GM18868 (cell line): ENCODE measurements around the gene RPTOR.
A peak's percentile ranks its signal among the peaks of the same experiment; 100 is the strongest.
"Not testable (repeated sequence)": the region's sequence is repeated elsewhere in the genome, so short reads cannot be mapped to it uniquely, and the experiment has no call there.

Experiments used
- ATAC-seq: cut with Tn5 transposase; IDR thresholded peaks from one replicate; pipeline ENCODE4 v1.9.1; 2021; ENCODE audit warnings: mild to moderate bottlenecking, moderate library complexity; ENCODE audit not compliant: unreplicated experiment

Gene RPTOR

DNA sequence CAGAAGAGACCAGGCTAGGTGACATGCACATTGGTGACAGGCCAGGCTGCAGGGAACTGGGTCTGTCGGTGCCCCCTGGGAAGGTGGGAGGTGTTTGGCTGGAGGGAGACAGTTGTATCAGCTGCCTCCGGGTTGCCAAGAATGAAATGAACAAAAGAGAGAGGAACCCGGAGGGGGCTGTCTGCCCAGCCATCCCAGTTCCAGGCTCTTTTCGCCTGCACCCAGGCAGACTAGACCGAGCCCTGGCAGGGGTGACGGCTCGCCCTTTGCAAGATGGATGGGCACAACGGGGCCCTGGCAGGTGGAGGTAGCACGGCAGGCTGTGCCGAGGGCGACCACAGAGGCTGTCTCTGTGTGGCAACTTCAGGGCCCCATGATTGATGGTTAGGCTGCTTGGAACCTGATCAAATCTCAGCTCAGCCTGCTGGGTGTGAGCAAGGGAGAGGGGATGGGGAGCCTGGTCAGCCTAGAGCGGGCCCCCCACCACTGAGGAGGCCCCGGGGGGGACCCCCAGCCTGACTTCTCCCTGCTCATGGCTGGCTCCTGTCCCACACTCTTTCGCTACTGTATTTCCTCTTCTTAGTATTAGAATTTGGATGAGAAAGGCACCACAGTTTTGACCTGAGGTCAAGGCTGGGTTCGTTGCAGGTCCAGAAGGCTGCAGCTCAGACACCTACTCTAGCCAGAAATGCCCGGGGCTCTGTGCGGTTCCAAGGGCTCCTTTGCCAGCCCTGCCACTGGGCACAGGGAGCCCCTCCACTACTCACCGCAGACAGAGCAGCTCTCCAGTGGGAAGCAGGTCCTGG is 328.1 kb downstream of the RPTOR start:
- ATAC-seq: no peak

GRCh38 chr17:80873307-80873951 is 328.8 kb downstream of the RPTOR start:
- no peak for ATAC-seq

GRCh38 chr17:80874866-80875445 is 330.3 kb downstream of the RPTOR start:
- no peak for ATAC-seq

DNA sequence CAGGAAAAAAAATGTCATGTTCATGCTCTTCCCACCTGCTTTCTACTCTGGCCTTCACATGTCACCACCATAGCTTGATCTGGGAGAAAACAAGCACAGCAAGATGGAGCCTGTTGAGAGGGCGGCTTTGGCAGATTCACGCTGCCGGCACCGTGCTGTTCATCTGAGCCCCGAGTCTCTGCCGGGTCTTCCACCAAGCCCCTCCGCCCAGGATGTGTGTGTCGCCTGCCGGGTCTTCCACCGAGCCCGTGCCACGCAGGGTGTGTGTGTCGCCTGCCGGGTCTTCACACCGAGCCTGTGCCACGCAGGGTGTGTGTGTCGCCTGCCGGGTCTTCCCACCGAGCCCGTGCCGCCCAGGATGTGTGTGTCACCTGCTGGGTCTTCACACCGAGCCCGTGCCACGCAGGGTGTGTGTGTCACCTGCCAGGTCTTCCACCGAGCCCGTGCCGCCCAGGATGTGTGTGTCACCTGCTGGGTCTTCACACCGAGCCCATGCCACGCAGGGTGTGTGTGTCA is 330.9 kb downstream of the RPTOR start:
- not testable (repeated sequence) for ATAC-seq

DNA sequence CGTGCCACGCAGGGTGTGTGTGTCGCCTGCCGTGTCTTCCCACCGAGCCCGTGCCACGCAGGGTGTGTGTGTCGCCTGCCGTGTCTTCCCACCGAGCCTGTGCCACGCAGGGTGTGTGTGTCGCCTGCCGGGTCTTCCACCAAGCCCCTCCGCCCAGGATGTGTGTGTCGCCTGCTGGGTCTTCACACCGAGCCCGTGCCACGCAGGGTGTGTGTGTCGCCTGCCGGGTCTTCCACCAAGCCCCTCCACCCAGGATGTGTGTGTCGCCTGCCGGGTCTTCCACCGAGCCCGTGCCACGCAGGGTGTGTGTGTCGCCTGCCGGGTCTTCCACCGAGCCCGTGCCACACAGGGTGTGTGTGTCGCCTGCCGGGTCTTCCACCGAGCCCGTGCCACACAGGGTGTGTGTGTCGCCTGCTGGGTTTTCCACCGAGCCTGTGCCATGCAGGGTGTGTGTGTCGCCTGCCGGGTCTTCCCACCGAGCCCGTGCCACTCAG is 331.9 kb downstream of the RPTOR start:
- not testable (repeated sequence) for ATAC-seq

- peak; percentile 83 for ATAC-seq
These were observed 332.5 kb downstream of the RPTOR start for GRCh38 chr17:80876950-80877728.

DNA sequence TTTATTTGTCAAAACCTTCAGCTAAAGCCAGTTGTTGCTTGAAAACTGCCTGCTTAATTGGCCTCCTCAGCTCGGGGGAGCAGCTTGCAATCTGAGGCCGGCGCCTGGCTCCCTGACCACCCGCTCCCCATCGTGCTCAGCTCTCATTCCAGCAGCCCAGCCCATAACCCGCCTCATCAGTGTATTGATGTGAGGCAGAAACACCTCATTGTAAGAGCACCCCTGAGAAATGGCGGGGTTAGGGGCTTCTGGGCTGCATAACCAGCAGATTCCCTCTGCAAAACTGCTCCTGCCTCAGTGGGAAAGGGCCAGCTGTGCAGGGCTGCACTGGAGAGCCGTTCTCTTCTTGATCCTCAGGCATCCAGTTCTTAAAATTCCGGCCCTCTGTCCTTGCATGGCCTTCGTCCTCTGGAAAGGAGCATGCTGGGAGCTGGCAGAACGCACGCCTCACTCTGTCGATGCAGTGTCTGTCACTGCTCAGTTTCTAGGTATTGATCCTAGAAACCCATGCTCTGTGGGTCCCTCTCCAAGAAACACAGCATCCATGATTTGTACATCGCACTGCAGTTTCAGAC is 333.2 kb downstream of the RPTOR start:
- ATAC-seq: no peak

- ATAC-seq: no peak
These were observed 334.5 kb downstream of the RPTOR start for GRCh38 chr17:80878876-80879722.

DNA sequence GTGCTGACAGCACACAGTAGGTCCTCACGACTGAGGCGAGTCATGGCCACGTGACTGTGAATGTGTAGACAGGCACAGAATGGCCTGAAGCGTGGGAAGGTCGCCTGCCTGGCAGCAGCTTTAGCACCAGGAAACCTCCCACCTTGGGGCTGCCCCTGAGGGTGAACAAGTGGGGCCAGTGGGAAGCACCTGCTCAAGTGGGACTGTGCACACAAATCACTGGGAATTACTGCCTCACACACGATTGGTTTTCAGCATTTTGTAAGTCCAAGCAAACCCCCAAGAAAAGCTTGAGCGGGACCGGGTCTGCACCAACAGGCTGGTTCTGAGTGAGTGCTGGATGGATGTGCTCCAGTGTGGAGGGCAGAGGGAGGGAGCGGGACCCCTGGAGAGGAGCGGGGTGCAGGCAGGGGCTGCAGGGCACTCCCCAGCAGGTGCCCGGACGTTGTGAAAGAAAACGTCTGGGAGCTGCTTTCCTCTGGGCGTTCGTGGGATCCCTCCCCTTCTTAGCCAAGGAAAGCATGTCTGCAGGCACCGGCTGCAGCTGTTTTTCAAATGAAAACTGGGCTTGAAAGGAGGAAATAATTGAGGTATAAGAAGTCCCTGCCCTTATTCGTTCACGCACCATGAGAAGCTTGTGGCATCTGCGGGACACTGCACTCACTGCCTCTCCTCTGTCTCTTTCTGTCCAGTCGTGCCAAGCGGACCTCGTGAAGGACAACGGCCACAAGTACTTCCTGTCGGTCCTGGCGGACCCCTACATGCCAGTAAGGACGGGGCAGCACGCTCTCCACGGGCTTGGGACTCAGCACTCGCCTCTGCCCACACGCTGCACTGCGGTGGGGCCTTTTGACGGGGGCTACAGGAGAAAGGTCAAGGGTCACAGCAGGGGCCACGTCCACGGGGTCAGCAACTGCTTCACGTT is 335.3 kb downstream of the RPTOR start:
- no peak for ATAC-seq

DNA sequence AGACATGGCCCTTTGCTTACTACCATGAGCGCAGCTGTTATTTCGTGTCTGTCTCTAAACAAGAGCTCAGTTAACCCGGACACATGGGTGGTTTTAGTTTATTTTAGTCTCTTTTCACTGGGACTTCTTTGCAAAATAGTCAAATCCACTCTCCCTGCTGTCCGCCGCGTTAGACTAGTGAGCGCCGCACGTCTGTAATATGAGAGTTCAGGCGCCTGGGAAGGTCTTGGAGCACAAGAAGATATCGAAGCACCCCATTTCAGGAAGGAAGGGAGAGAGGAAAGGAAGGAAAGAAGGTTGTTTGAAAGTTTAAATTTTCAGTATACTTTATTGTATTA is 336.0 kb downstream of the RPTOR start:
- no peak for ATAC-seq

DNA sequence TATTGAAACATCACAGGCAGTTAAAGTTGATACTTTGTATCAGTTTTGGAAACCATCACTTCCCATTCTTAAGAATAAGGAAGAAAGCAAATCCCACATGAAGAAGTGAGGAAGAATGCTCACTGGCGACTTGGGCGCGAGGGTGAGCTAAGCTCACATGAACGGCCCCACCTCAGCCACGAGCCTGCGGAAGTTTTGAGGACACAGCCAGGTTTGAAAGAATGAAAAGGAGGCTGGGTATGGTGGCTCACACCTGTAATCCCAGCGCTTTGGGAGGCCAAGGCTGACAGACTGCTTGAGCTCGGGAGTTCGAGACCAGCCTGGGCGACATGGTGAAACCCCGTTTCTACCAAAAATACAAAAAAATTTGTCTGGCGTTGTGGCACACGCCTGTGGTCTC is 336.7 kb downstream of the RPTOR start:
- ATAC-seq: no peak

- ATAC-seq: no peak
These were observed 337.7 kb downstream of the RPTOR start for GRCh38 chr17:80882323-80882722.

DNA sequence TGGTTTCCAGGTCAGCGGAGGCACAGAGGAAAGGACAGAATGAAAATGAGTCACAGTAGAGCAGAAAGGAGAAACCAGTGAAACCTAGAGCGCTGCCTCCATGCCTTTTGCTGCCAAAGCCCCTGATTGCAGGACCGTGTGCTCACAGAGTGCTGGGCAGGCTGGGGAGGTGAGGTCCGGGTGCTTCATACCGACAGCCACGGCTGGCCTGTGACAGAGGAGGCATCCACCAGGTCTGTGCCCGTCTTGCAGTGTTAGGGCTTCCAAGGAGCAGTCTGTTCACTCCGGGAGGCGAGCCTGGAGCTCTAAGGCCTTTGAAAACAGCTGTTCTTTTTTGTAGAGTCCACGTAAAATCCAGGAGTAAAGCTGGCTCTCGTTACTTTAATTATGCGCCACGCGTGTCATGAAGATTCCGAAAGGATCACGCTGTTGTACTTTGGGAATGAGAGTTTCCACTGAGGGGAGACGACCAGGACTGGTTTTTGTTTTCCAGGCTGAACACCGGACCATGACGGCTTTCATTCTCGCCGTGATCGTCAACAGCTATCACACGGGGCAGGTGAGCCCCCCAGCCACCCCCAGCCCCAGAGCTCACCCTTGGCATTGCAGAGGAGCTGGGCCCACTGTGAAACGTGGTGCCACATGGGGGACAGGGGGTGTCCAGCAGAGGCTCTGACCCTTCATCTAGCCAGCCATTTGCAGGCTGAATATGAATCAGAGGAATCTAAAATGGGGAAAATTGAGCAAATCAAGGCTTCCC is 338.5 kb downstream of the RPTOR start:
- ATAC-seq: no peak

- ATAC-seq: no peak
These were observed 339.4 kb downstream of the RPTOR start for GRCh38 chr17:80883831-80884735.

DNA sequence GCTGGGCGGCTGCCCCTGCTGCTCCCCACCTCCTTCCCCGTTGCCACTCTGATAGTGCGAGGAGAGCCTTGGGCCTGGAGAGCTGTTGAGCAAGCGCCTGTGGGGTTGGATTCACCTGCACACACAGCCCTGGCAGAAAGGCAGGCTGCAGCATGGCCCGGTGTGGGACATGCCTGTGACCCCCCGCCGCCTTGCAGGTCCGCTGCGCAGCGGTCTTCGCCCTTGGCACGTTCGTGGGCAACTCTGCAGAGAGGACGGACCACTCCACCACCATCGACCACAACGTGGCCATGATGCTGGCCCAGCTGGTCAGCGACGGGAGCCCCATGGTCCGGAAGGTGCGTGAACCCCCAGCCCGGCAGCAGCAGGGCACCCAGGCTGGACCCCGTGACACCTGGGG is 340.2 kb downstream of the RPTOR start:
- ATAC-seq: no peak

- ATAC-seq: no peak
These were observed 341.4 kb downstream of the RPTOR start for GRCh38 chr17:80885947-80886582.
